ENCODE measurements around the gene CHFR.
"Not testable (repeated sequence)": the region's sequence is repeated elsewhere in the genome, so short reads cannot be mapped to it uniquely, and the experiment has no call there.

Gene CHFR

GRCh38 chr12:132856581-132856980 is 30.8 kb downstream of the CHFR start:
- no peak overlapping the region for H3K27ac Mint-ChIP-seq
- no peak for TF ChIP-seq CTCF (IDR thresholded peaks at IDR 0.05; ENCODE audit: unreplicated experiment in 3 of 3)
- H3K36me3 Mint-ChIP-seq (ENCODE audit: low read depth), result peaks cover 54% of the 10 kb centered on the region
- no peak overlapping the region for H3K4me3 Mint-ChIP-seq
- H3K4me1 Mint-ChIP-seq, result no peaks in the 10 kb centered on the region
- no peaks in the 10 kb centered on the region for H3K9me3 Mint-ChIP-seq
- H3K27me3 Mint-ChIP-seq (ENCODE audit: low read depth), result no peaks in the 10 kb centered on the region

- H3K27ac Mint-ChIP-seq; H3K27me3 Mint-ChIP-seq (ENCODE audit: low read depth); H3K9me3 Mint-ChIP-seq; H3K4me3 Mint-ChIP-seq; H3K4me1 Mint-ChIP-seq: not testable (repeated sequence)
- peaks cover 53% of the 10 kb centered on the region for H3K36me3 Mint-ChIP-seq (ENCODE audit: low read depth)
Measured at GRCh38 chr12:132855211-132855610, 32.2 kb downstream of the CHFR start.

DNA sequence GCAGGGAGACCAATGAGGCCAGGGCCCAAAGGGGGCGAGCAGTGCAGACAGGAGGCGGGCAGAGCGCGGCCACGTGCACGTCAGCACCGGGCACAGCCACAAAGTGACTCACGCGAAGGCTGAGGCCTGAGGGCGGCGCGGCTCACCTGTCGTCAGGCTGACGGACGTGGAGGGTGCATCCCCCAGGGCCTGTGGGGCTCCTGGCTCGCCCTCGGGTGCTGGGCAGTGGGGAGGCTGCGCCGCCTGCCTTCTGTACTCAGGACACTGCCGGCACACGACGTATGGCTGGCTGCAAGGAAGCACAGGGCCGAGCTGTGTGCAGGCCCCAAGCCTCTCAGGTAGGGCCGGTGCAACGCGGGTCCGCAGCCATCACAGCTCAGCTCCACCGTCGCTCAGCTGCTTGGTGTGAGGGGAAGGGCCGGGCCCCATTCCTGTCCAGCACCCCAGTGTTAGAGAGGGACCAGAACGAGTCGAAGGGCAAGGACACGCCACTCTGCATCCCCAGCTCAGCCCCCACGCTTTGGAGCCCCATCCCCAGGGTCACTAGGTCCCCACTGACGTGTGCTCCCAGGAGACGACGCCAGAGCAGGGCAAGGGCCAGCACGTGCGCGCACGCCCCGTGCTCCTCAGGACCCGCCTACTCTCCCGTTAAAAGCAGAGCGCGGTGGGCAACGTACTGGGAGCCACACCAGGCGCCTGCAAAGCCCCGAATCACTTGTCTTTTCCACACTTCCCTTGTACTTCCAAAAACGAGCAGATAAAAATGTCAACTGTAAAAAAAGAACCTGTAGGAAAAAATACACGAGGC is 33.9 kb downstream of the CHFR start:
- Mint-ChIP-seq H3K27ac (no peak overlapping the region), H3K27me3 (ENCODE audit: low read depth) (no peaks in the 10 kb centered on the region), H3K9me3 (no peaks in the 10 kb centered on the region), H3K4me3 (no peak overlapping the region), H3K4me1 (no peaks in the 10 kb centered on the region), H3K36me3 (ENCODE audit: low read depth) (peaks cover 44% of the 10 kb centered on the region)
- TF ChIP-seq CTCF (IDR thresholded peaks at IDR 0.05; ENCODE audit: unreplicated experiment in 3 of 3), result no peak

DNA sequence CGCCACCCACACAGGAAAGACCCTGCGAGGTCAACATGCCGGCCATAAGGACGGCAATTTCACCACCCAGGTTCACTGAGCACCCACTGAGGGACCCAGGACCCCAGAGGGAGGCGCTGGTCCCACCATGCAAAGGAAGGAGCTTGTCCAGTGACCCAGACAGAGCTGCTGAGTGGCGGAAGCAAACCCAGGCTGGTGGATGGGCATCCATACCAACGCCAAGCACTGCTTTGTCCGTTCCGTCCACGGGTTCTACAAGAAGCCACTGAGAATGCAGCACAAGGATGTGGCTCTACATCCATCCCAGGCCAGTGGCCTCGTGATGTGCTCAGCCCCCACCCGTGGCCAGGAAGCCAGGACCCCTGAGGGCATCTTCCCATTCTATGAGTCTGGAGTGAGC is 34.9 kb downstream of the CHFR start:
- H3K9me3 Mint-ChIP-seq, result no peaks in the 10 kb centered on the region
- no peak overlapping the region for H3K27ac Mint-ChIP-seq
- H3K4me1 Mint-ChIP-seq, result no peaks in the 10 kb centered on the region
- peaks cover 42% of the 10 kb centered on the region for H3K36me3 Mint-ChIP-seq (ENCODE audit: low read depth)
- H3K27me3 Mint-ChIP-seq (ENCODE audit: low read depth), result no peaks in the 10 kb centered on the region
- TF ChIP-seq CTCF (IDR thresholded peaks at IDR 0.05; ENCODE audit: unreplicated experiment in 3 of 3), result no peak
- H3K4me3 Mint-ChIP-seq, result no peak overlapping the region

- Mint-ChIP-seq H3K27me3 (ENCODE audit: low read depth) (no peaks in the 10 kb centered on the region), H3K4me1 (no peaks in the 10 kb centered on the region), H3K36me3 (ENCODE audit: low read depth) (peaks cover 43% of the 10 kb centered on the region), H3K9me3 (no peaks in the 10 kb centered on the region), H3K4me3 (no peak overlapping the region), H3K27ac (no peak overlapping the region)
- TF ChIP-seq CTCF (IDR thresholded peaks at IDR 0.05; ENCODE audit: unreplicated experiment in 3 of 3), result no peak
Measured at GRCh38 chr12:132851465-132851864, 35.9 kb downstream of the CHFR start.

- no peak for TF ChIP-seq CTCF (IDR thresholded peaks at IDR 0.05; ENCODE audit: unreplicated experiment in 3 of 3)
- Mint-ChIP-seq H3K36me3 (ENCODE audit: low read depth) (peaks cover 41% of the 10 kb centered on the region), H3K4me1 (no peaks in the 10 kb centered on the region), H3K4me3 (no peak overlapping the region), H3K9me3 (no peaks in the 10 kb centered on the region), H3K27ac (no peak overlapping the region), H3K27me3 (ENCODE audit: low read depth) (no peaks in the 10 kb centered on the region)
Measured at GRCh38 chr12:132850291-132850690, 37.1 kb downstream of the CHFR start.

Data from nephron (organoid).